Activated CD8-positive, alpha-beta T cell treated with anti-CD3 and anti-CD28 coated beads for 36 hours (primary cell): ENCODE results near the gene CYP26B1. TPM values are rescaled to one million over a fixed set of nuclear protein-coding genes. Genes with fewer than 3 reads are reported as not detected.
"Not testable (repeated sequence)": the region's sequence is repeated elsewhere in the genome, so short reads cannot be mapped to it uniquely, and the experiment has no call there.

Source experiments
- ATAC-seq: fragments of 200-7000 bp; cut with Tn5 transposase; one replicate; pipeline ENCODE4 v1.10.0; 2021; ENCODE audit warnings: mild to moderate bottlenecking, moderate library complexity
- CTCF ChIA-PET: fragments of 350-600 bp; sonication (Branson Sonifier 250); formaldehyde crosslinking; loops from one replicate; lab custom pipeline; 2021; ENCODE audit warnings: antibody characterized with exemption; lab: Charles Lee
- POLR2A ChIA-PET: fragments of 350-600 bp; sonication (Branson Sonifier 250); formaldehyde crosslinking; loops from one replicate; lab custom pipeline; 2021; ENCODE audit warnings: antibody characterized with exemption; lab: Charles Lee
- DNase-seq: peaks from one replicate; pipeline ENCODE4 v3.0.0-alpha.2; 2020
- H3K27ac Mint-ChIP-seq: one replicate; pipeline ENCODE4 v1.8.0; 2021; ENCODE audit warnings: mild to moderate bottlenecking, mixed read lengths
- H3K27me3 Mint-ChIP-seq: one replicate; pipeline ENCODE4 v1.8.0; 2021; ENCODE audit warnings: mixed read lengths
- H3K36me3 Mint-ChIP-seq: one replicate; pipeline ENCODE4 v1.8.0; 2021; ENCODE audit warnings: low read depth, mixed read lengths
- H3K4me1 Mint-ChIP-seq: one replicate; pipeline ENCODE4 v1.8.0; 2021; ENCODE audit warnings: low read depth, mixed read lengths
- H3K4me3 Mint-ChIP-seq: one replicate; pipeline ENCODE4 v1.8.0; 2021; ENCODE audit warnings: mild to moderate bottlenecking, moderate library complexity, mixed read lengths
- H3K9me3 Mint-ChIP-seq: one replicate; pipeline ENCODE4 v1.8.0; 2021; ENCODE audit warnings: mixed read lengths
- intact Hi-C: fragments of 100-400 bp; cut with micrococcal nuclease; formaldehyde crosslinking; loops from one replicate; pipeline ENCODE4 v1.10.0; 2022
- total RNA-seq, 2 experiments: library from RNA; stranded (reverse); gene quantifications; one replicate each; pipeline ENCODE4 v1.2.3, GENCODE V29; 2021
- TF ChIP-seq, protein P1 (sequence below): fragments of 200-600 bp; IDR thresholded peaks from one replicate; pipeline ENCODE4 v1.8.0; 2022; ENCODE audit warnings: antibody characterized with exemption, mild to moderate bottlenecking

CYP26B1 gene
- total RNA-seq, 2 experiments from 2014 or later = not detected

DNA sequence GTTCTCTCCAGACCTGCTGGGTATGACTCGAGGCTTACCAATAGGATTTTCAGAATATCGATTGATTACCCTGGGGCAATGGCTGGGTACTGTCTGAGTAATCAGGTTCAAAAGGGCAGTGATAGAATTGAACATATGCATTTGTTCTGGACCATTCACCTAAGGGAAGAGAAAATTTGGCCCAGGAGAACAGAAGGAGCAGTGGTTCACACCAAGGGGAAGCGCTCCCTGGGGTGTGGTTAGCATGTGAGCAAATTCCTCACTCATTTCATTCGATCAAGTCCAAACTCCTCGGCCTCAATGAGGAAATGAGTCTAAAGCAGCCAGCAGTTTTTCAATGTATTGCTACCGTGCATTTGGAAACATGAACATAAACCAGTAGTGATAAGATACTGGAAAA lies 55.6 kb downstream of the CYP26B1 start:
- H3K4me3 Mint-ChIP-seq = no peak overlapping the region
- CTCF ChIA-PET = no interaction called here
- no peaks in the 10 kb centered on the region for H3K4me1 Mint-ChIP-seq
- intact Hi-C loops = no loop called here
- H3K27me3 Mint-ChIP-seq = no peaks in the 10 kb centered on the region
- H3K27ac Mint-ChIP-seq = no peak overlapping the region
- POLR2A ChIA-PET = no interaction called here
- DNase-seq (no peak), ATAC-seq (no peak)
- TF ChIP-seq, protein P1, sequence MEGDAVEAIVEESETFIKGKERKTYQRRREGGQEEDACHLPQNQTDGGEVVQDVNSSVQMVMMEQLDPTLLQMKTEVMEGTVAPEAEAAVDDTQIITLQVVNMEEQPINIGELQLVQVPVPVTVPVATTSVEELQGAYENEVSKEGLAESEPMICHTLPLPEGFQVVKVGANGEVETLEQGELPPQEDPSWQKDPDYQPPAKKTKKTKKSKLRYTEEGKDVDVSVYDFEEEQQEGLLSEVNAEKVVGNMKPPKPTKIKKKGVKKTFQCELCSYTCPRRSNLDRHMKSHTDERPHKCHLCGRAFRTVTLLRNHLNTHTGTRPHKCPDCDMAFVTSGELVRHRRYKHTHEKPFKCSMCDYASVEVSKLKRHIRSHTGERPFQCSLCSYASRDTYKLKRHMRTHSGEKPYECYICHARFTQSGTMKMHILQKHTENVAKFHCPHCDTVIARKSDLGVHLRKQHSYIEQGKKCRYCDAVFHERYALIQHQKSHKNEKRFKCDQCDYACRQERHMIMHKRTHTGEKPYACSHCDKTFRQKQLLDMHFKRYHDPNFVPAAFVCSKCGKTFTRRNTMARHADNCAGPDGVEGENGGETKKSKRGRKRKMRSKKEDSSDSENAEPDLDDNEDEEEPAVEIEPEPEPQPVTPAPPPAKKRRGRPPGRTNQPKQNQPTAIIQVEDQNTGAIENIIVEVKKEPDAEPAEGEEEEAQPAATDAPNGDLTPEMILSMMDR = no peak
- H3K36me3 Mint-ChIP-seq = no peaks in the 10 kb centered on the region
- H3K9me3 Mint-ChIP-seq = peaks cover 2% of the 10 kb centered on the region

DNA sequence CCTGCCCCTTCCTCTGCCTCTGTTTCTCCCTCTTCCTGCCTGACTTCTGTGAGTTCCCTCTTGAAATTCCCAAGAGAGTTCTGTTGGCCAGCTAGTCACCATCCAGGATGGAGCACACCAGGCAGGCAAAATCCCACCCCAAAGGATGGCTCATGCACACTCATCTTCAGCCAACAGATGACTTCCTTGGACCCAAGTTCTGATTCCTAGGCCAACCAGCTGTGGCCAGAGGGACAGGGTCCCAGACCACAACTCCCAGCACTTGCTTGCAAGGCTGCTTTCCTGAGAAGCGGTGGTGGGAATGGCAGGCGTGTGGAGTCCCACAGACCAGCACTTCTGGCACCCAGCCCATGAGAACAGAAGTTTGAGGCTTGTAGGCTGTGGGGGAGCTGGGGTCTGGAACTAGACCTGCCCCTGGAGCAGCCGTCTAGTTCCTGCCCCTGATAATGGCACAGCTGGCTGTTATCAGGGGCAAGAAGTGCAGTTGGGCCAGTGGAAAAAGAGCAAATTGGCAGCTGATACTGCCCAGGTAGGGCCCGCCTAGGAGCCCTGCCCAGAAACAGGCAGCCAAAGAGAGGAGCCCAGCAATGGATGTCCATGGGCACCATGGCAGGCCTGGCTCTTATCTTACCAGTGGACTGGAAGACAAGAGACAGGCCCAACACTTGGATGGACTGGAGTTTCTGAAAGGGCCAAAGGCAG lies 56.7 kb downstream of the CYP26B1 start:
- intact Hi-C loops = no loop called here
- Mint-ChIP-seq H3K27me3 (no peaks in the 10 kb centered on the region), H3K36me3 (no peaks in the 10 kb centered on the region), H3K4me3 (no peak overlapping the region), H3K4me1 (no peaks in the 10 kb centered on the region), H3K9me3 (peaks cover 2% of the 10 kb centered on the region), H3K27ac (no peak overlapping the region)
- ChIA-PET POLR2A (no interaction called here), CTCF (no interaction called here)
- TF ChIP-seq, protein P1 = no peak
- DNase-seq = no peak
- no peak for ATAC-seq

DNA sequence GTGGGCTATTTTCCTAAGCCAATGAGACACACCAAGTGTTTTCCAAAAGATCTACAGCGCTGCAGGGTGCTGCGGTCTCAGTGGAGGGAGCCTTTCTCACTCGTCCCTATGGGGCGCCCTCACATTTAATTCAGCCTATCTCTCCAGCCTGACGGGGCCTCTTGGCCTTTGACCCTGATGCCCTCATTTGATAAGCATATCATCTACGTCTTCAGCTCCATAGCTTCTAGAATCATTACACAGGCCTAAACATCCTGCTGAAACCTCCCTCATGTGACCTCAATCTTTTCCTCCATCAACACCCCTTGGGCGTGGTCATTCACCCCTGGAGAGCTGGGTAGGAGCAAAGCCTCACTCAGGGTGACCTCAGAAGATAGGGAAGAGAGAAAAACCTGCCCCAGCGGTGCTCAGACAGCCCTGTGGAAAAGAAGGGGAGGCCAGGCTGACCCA lies 57.4 kb downstream of the CYP26B1 start:
- ChIA-PET CTCF (no interaction called here), POLR2A (no interaction called here)
- H3K27me3 Mint-ChIP-seq = no peaks in the 10 kb centered on the region
- DNase-seq = no peak
- H3K4me1 Mint-ChIP-seq = no peaks in the 10 kb centered on the region
- H3K36me3 Mint-ChIP-seq = no peaks in the 10 kb centered on the region
- TF ChIP-seq, protein P1 = no peak
- peaks cover 2% of the 10 kb centered on the region for H3K9me3 Mint-ChIP-seq
- H3K4me3 Mint-ChIP-seq = no peak overlapping the region
- intact Hi-C loops = no loop called here
- no peak overlapping the region for H3K27ac Mint-ChIP-seq
- no peak for ATAC-seq

DNA sequence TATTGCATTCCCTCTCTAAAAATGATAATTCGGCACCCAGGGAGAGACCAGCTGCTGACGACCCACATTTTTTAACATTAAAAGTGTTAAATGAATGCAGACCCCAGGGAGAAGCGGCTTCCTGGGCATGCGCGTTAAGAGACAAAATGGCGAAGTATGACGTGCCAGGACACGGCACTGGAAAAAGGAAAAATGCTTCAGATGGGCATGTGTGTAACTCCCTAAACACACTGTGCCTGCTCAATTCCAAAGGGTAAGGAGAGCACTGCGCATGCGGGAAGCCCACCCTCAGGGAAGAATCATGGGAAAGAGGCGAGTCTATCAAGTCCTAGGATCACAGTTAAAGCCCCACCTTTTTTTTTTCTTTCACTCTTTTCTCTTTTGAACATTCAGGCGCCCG lies 58.1 kb downstream of the CYP26B1 start:
- H3K4me3 Mint-ChIP-seq = no peak overlapping the region
- TF ChIP-seq, protein P1 = no peak
- no peak for DNase-seq
- CTCF ChIA-PET = no interaction called here
- no peaks in the 10 kb centered on the region for H3K27me3 Mint-ChIP-seq
- H3K4me1 Mint-ChIP-seq = no peaks in the 10 kb centered on the region
- H3K27ac Mint-ChIP-seq = no peak overlapping the region
- intact Hi-C loops = no loop called here
- H3K36me3 Mint-ChIP-seq = no peaks in the 10 kb centered on the region
- ATAC-seq = no peak
- POLR2A ChIA-PET = no interaction called here
- H3K9me3 Mint-ChIP-seq = peaks cover 2% of the 10 kb centered on the region

DNA sequence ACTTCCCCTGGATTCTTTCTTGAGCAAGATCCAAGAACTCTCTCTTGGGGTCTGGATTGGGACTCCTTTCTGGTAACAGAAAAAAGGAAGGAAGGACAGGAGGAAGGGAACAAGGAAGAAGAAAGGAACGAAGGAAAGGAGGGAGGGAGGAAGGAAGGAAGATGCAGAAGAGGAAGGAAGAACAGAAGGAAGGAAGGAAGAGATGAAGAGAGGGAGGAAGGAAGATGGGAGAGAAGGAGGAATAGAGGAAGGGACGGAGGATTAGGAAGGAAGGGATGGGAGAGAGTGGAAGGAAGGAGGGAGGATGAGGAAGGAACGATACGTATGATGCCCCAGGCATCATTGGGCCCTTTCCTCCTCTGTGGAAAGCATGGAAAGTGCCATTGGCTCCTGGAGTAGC lies 58.6 kb downstream of the CYP26B1 start:
- ChIA-PET CTCF (no interaction called here), POLR2A (no interaction called here)
- no peaks in the 10 kb centered on the region for H3K27me3 Mint-ChIP-seq
- H3K27ac Mint-ChIP-seq = no peak overlapping the region
- no peak for ATAC-seq
- peaks cover 2% of the 10 kb centered on the region for H3K9me3 Mint-ChIP-seq
- H3K4me3 Mint-ChIP-seq = no peak overlapping the region
- DNase-seq = no peak
- no peaks in the 10 kb centered on the region for H3K4me1 Mint-ChIP-seq
- no peaks in the 10 kb centered on the region for H3K36me3 Mint-ChIP-seq
- intact Hi-C loops = no loop called here
- TF ChIP-seq, protein P1 = no peak

DNA sequence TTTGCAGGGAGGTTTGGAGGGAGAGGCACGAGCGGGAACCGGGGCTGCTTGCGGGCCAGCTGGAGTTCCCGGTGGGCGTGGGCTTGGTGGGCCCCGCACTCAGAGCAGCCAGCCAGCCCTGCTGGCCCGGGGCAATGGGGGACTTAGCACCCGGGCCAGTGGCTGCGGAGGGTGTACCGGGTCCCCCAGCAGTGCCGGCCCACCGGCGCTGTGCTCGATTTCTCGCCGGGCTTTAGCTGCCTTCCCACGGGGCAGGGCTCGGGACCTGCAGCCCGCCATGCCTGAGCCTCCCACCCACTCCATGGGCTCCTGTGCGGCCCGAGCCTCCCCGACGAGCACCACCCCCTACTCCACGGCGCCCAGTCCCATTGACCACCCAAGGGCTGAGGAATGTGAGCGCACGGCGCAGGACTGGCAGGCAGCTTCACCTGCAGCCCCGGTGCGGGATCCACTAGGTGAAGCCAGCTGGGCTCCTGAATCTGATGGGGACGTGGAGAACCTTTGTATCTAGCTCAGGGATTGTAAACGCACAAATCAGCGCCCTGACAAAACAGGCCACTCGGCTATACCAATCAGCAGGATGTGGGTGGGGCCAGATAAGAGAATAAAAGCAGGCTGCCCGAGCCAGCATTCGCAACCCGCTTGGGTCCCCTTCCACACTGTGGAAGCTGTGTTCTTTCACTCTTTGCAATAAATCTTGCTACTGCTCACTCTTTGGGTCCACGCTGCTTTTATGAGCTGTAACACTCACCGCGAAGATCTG lies 60.6 kb downstream of the CYP26B1 start:
- DNase-seq, H3K27me3 Mint-ChIP-seq, POLR2A ChIA-PET, H3K36me3 Mint-ChIP-seq, ATAC-seq, intact Hi-C loops, H3K4me1 Mint-ChIP-seq, H3K9me3 Mint-ChIP-seq, H3K4me3 Mint-ChIP-seq, CTCF ChIA-PET, H3K27ac Mint-ChIP-seq: not testable (repeated sequence)
